ENCODE measurements around the gene KLHDC3.

GRCh38 chr6:43055966-43056365 is 41.9 kb downstream of the KLHDC3 start:
- TF ChIP-seq, protein P1, sequence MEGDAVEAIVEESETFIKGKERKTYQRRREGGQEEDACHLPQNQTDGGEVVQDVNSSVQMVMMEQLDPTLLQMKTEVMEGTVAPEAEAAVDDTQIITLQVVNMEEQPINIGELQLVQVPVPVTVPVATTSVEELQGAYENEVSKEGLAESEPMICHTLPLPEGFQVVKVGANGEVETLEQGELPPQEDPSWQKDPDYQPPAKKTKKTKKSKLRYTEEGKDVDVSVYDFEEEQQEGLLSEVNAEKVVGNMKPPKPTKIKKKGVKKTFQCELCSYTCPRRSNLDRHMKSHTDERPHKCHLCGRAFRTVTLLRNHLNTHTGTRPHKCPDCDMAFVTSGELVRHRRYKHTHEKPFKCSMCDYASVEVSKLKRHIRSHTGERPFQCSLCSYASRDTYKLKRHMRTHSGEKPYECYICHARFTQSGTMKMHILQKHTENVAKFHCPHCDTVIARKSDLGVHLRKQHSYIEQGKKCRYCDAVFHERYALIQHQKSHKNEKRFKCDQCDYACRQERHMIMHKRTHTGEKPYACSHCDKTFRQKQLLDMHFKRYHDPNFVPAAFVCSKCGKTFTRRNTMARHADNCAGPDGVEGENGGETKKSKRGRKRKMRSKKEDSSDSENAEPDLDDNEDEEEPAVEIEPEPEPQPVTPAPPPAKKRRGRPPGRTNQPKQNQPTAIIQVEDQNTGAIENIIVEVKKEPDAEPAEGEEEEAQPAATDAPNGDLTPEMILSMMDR (IDR thresholded peaks at IDR 0.05; ENCODE audit: extremely low read depth in 1 of 2, insufficient read depth in 1 of 2, low read depth in 1 of 2, low read length in 2 of 2) = no peak
- TF ChIP-seq FOS (IDR thresholded peaks at IDR 0.05; ENCODE audit: borderline replicate concordance, insufficient read depth, low read length) (no peak), POLR2A (IDR thresholded peaks at IDR 0.05; ENCODE audit: low read depth, low read length) (no peak), EZH2 (IDR thresholded peaks at IDR 0.05; ENCODE audit: borderline replicate concordance, low read depth, low read length, severe bottlenecking) (no peak), POLR2AphosphoS5 (IDR thresholded peaks at IDR 0.05; ENCODE audit: insufficient read depth, low read depth, low read length) (no peak), MAX (IDR thresholded peaks at IDR 0.05; ENCODE audit: insufficient read depth, insufficient read length) (no peak), GATA2 (IDR thresholded peaks at IDR 0.05; ENCODE audit: insufficient read depth, insufficient read length, low read depth, low read length) (no peak), MYC (IDR thresholded peaks at IDR 0.05; ENCODE audit: low read depth, low read length) (no peak)
